Measurements from ENCODE around the gene TRIM7. TPM values are rescaled to one million over a fixed set of nuclear protein-coding genes. Genes with fewer than 3 reads are reported as not detected.
A peak's percentile ranks its signal among the peaks of the same experiment; 100 is the strongest.

Gene TRIM7
- total RNA-seq, 1 donor from 2014 or later, result 4.0 TPM

- Mint-ChIP-seq H3K4me1 (ENCODE audit: unreplicated experiment) (peaks cover 25% of the 10 kb centered on the region), H3K36me3 (ENCODE audit: unreplicated experiment) (no peaks in the 10 kb centered on the region), H3K27ac (ENCODE audit: unreplicated experiment) (peak overlapping the region; percentile 94), H3K27me3 (ENCODE audit: unreplicated experiment) (no peaks in the 10 kb centered on the region), H3K9me3 (ENCODE audit: unreplicated experiment) (no peaks in the 10 kb centered on the region), H3K4me3 (ENCODE audit: unreplicated experiment) (peak overlapping the region; percentile 97)
- peak; percentile 98 for DNase-seq (ENCODE audit: extremely low spot score, unreplicated experiment)
- no peak for TF ChIP-seq CTCF (IDR thresholded peaks at IDR 0.05)
These were observed 13.3 kb downstream of the TRIM7 start for GRCh38 chr5:181191526-181192336.

- peak overlapping the region; percentile 94 for H3K27ac Mint-ChIP-seq (ENCODE audit: unreplicated experiment)
- no peak for DNase-seq (ENCODE audit: extremely low spot score, unreplicated experiment)
- H3K9me3 Mint-ChIP-seq (ENCODE audit: unreplicated experiment), result no peaks in the 10 kb centered on the region
- peaks cover 25% of the 10 kb centered on the region for H3K4me1 Mint-ChIP-seq (ENCODE audit: unreplicated experiment)
- H3K27me3 Mint-ChIP-seq (ENCODE audit: unreplicated experiment), result no peaks in the 10 kb centered on the region
- peak overlapping the region; percentile 97 for H3K4me3 Mint-ChIP-seq (ENCODE audit: unreplicated experiment)
- peak; percentile 36 for TF ChIP-seq CTCF (IDR thresholded peaks at IDR 0.05)
- no peaks in the 10 kb centered on the region for H3K36me3 Mint-ChIP-seq (ENCODE audit: unreplicated experiment)
These were observed 14.1 kb downstream of the TRIM7 start for GRCh38 chr5:181190711-181191525.

- no peaks in the 10 kb centered on the region for H3K36me3 Mint-ChIP-seq (ENCODE audit: unreplicated experiment)
- H3K27ac Mint-ChIP-seq (ENCODE audit: unreplicated experiment), result peak overlapping the region; percentile 98
These were observed 14.9 kb downstream of the TRIM7 start for GRCh38 chr5:181189962-181190710.

GRCh38 chr5:181189363-181189961 lies 15.5 kb downstream of the TRIM7 start:
- Mint-ChIP-seq H3K9me3 (ENCODE audit: unreplicated experiment) (no peaks in the 10 kb centered on the region), H3K4me1 (ENCODE audit: unreplicated experiment) (peaks cover 29% of the 10 kb centered on the region), H3K27me3 (ENCODE audit: unreplicated experiment) (no peaks in the 10 kb centered on the region), H3K27ac (ENCODE audit: unreplicated experiment) (peak overlapping the region; percentile 98), H3K36me3 (ENCODE audit: unreplicated experiment) (no peaks in the 10 kb centered on the region), H3K4me3 (ENCODE audit: unreplicated experiment) (peak overlapping the region; percentile 97)
- DNase-seq (ENCODE audit: extremely low spot score, unreplicated experiment), result peak; percentile 86
- no peak for TF ChIP-seq CTCF (IDR thresholded peaks at IDR 0.05)

More at GRCh38 chr5:181189962-181190710, 14.9 kb downstream of the TRIM7 start:
- Mint-ChIP-seq H3K9me3 (ENCODE audit: unreplicated experiment) (no peaks in the 10 kb centered on the region), H3K4me3 (ENCODE audit: unreplicated experiment) (peak overlapping the region; percentile 97), H3K4me1 (ENCODE audit: unreplicated experiment) (peaks cover 25% of the 10 kb centered on the region), H3K27me3 (ENCODE audit: unreplicated experiment) (no peaks in the 10 kb centered on the region)
- no peak for TF ChIP-seq CTCF (IDR thresholded peaks at IDR 0.05)
- no peak for DNase-seq (ENCODE audit: extremely low spot score, unreplicated experiment)

Measured in osteocyte (in vitro differentiated cells).